MCF 10A (cell line): ENCODE results near the gene RRBP1. TPM values are rescaled to one million over a fixed set of nuclear protein-coding genes. Genes with fewer than 3 reads are reported as not detected.
A peak's percentile ranks its signal among the peaks of the same experiment; 100 is the strongest.

Experiments
- BruUV-seq: library from RNA; stranded (reverse); fragments of 400-500 nt; replicated peaks from 2 replicates; lab custom pipeline; 2021; lab: Mats Ljungman, UMichigan
- CTCF ChIA-PET: fragments of 300-600 bp; sonication (Branson Sonifier 250); formaldehyde crosslinking; extraction: SDS; loops from one replicate; lab custom pipeline; 2021; ENCODE audit warnings: antibody characterized with exemption, inconsistent platforms; lab: Yijun Ruan, JAX
- POLR2A ChIA-PET: fragments of 300-600, 350-650 bp; sonication (Branson Sonifier 250); formaldehyde crosslinking; extraction: SDS; loops from one replicate; lab custom pipeline; 2020; ENCODE audit warnings: antibody characterized with exemption, inconsistent platforms; lab: Yijun Ruan, JAX
- DNase-seq: peaks from one replicate; pipeline ENCODE4 v3.0.0-alpha.2; 2018; ENCODE audit not compliant: unreplicated experiment
- H3K27ac Mint-ChIP-seq: one replicate; pipeline ENCODE4 v1.8.0; 2022; ENCODE audit warnings: mild to moderate bottlenecking, low read depth, mixed read lengths; ENCODE audit not compliant: unreplicated experiment
- H3K27me3 Mint-ChIP-seq: one replicate; pipeline ENCODE4 v1.8.0; 2022; ENCODE audit warnings: mixed read lengths; ENCODE audit not compliant: insufficient read depth, unreplicated experiment
- H3K36me3 Mint-ChIP-seq: one replicate; pipeline ENCODE4 v1.8.0; 2022; ENCODE audit warnings: mild to moderate bottlenecking, moderate library complexity, mixed read lengths; ENCODE audit not compliant: insufficient read depth, unreplicated experiment
- H3K4me1 Mint-ChIP-seq: one replicate; pipeline ENCODE4 v1.8.0; 2022; ENCODE audit warnings: mixed read lengths; ENCODE audit not compliant: insufficient read depth, unreplicated experiment
- H3K4me3 Mint-ChIP-seq: one replicate; pipeline ENCODE4 v1.8.0; 2022; ENCODE audit warnings: mild to moderate bottlenecking, moderate library complexity, mixed read lengths; ENCODE audit not compliant: unreplicated experiment
- H3K9me3 Mint-ChIP-seq: one replicate; pipeline ENCODE4 v1.8.0; 2022; ENCODE audit warnings: mixed read lengths; ENCODE audit not compliant: unreplicated experiment
- intact Hi-C: fragments of 100-400 bp; cut with micrococcal nuclease; formaldehyde crosslinking; loops from 2 replicates; pipeline ENCODE4 v1.14.1; 2022
- total RNA-seq: library from RNA; stranded (reverse); gene quantifications from 2 replicates; pipeline ENCODE4 v1.2.3, GENCODE V29; 2022
- TF ChIP-seq, protein P1 (sequence below): fragments of 200-600 bp; IDR thresholded peaks from one replicate; pipeline ENCODE4 v1.8.0; 2022; ENCODE audit warnings: antibody characterized with exemption, mild to moderate bottlenecking; ENCODE audit not compliant: unreplicated experiment

RRBP1 gene
- total RNA-seq, 1 experiment from 2014 or later: 203 TPM

DNA sequence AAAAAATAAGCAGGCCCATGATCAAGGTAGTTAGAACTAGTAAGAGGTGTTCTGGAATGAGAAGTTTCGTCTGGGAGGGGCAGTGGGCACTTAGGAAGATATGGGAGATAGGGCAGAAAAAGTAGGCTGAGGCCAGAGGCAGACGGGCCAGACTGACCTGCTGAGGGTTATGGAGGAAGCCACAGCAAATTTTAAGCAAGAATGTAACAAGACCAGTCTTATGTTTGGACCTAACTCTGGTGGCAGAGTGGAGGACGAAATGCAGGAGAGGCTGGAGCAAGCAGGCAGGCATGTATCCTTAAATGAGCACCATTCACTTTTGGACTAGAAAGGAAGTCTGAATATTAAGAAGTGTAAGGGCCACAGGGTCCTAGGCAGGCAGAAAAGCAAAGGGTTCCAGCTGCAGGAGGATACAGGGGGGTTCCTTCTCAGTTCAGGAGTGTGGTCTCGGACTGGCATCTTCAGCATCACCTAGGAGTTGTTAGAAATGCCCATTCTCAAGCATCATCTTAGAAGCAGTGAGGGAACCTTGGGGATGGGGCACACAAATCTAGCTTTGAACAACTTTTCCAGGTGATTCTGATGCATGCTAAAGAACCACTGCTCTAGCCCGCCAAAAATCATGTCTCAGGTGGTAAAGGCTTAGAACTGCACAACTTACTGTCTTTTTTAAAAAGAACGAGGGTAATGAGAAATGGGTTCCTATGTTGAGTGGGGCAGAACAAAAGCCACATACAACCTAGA is 113.8 kb downstream of the RRBP1 start:
- H3K4me1 Mint-ChIP-seq: peaks cover 35% of the 10 kb centered on the region
- no peak for DNase-seq
- intact Hi-C loops: no loop called here
- ChIA-PET POLR2A (interaction anchor here (0.6 to 8.1 kb wide), 8 partner anchors 10 to 403 kb away, joined by 3 to 348 read pairs (median 4); no protein-coding TSS in a partner anchor), CTCF (no interaction called here)
- no peaks in the 10 kb centered on the region for H3K9me3 Mint-ChIP-seq
- no TSS peak for BruUV-seq
- peaks cover 14% of the 10 kb centered on the region for H3K36me3 Mint-ChIP-seq
- peak overlapping the region; percentile 94 for H3K4me3 Mint-ChIP-seq
- TF ChIP-seq, protein P1, sequence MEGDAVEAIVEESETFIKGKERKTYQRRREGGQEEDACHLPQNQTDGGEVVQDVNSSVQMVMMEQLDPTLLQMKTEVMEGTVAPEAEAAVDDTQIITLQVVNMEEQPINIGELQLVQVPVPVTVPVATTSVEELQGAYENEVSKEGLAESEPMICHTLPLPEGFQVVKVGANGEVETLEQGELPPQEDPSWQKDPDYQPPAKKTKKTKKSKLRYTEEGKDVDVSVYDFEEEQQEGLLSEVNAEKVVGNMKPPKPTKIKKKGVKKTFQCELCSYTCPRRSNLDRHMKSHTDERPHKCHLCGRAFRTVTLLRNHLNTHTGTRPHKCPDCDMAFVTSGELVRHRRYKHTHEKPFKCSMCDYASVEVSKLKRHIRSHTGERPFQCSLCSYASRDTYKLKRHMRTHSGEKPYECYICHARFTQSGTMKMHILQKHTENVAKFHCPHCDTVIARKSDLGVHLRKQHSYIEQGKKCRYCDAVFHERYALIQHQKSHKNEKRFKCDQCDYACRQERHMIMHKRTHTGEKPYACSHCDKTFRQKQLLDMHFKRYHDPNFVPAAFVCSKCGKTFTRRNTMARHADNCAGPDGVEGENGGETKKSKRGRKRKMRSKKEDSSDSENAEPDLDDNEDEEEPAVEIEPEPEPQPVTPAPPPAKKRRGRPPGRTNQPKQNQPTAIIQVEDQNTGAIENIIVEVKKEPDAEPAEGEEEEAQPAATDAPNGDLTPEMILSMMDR: no peak
- H3K27me3 Mint-ChIP-seq: no peaks in the 10 kb centered on the region
- H3K27ac Mint-ChIP-seq: peak overlapping the region; percentile 99

DNA sequence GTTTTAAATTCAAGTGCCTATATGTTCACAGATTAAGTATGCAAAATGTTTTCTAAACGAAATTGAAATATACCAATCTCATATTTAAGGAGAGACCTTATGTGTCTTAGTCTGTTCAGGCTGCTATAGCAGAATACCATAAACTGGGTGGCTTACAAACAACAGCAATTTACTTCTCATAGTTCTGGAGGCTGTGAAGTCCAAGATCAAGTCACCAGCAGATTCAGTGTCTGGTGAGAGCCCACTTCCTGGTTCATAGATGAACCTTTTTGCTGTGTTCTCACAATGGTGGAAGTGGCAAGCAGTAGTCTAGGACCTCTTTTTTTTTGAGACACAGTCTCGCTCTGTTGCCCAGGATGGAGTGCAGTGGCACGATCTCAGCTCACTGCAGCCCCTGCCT is 115.7 kb downstream of the RRBP1 start:
- DNase-seq: no peak
- Mint-ChIP-seq H3K4me3 (no peak overlapping the region), H3K27ac (no peak overlapping the region), H3K9me3 (no peaks in the 10 kb centered on the region), H3K36me3 (peaks cover 14% of the 10 kb centered on the region), H3K27me3 (no peaks in the 10 kb centered on the region), H3K4me1 (peaks cover 23% of the 10 kb centered on the region)
- POLR2A ChIA-PET: interaction anchor here (0.8 to 3.0 kb wide), 3 partner anchors 9 to 24 kb away, joined by 3 to 41 read pairs (median 15); no protein-coding TSS in a partner anchor
- CTCF ChIA-PET: no interaction called here
- intact Hi-C loops: no loop called here
- no TSS peak for BruUV-seq
- TF ChIP-seq, protein P1: no peak

DNA sequence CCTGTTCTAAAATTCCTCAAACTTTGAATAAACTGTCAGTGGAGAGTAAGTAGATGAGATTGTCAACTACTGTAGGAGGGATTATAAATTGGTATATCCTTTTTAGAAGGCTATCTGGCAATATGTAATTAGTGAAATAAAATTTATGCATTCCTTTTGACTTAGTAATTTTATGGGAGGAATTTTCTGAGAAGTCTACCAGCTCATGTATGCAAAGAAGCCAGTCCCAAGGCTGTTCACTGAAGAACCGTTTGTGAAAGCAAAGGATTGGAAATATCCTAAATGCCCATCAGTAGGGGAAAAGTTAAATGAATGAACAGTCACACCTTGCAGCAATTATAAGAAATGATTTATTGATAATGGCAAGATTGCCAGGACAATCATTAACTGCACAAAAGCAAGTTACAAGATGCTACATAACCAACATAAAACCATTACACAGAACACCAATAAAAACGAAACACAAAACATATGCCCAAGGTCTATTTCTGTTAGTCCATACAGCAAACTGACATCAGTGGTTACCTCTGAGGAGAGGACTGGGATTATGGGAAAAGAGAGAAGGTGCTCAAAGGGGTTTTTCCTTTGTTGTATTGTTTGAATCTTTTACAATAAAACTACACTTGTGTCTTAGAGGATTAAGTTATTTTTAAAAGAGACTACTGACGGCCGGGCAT is 116.7 kb downstream of the RRBP1 start:
- ChIA-PET POLR2A (interaction anchor here (0.8 to 2.4 kb wide), 4 partner anchors 9 to 23 kb away, joined by 3 to 15 read pairs (median 6); no protein-coding TSS in a partner anchor), CTCF (interaction anchor here (0.6 to 3.1 kb wide), 9 partner anchors 9 to 977 kb away, joined by 3 to 10 read pairs (median 3); no protein-coding TSS in a partner anchor)
- intact Hi-C loops: no loop called here
- TF ChIP-seq, protein P1: no peak
- peak; percentile 17 for DNase-seq
- peak overlapping the region; percentile 97 for H3K27ac Mint-ChIP-seq
- no peaks in the 10 kb centered on the region for H3K9me3 Mint-ChIP-seq
- H3K4me3 Mint-ChIP-seq: no peak overlapping the region
- no peaks in the 10 kb centered on the region for H3K27me3 Mint-ChIP-seq
- no TSS peak for BruUV-seq
- peaks cover 17% of the 10 kb centered on the region for H3K36me3 Mint-ChIP-seq
- peaks cover 25% of the 10 kb centered on the region for H3K4me1 Mint-ChIP-seq

Other genes starting within 250 kb of the RRBP1 start
- gene BFSP1, start 150.9 kb downstream of the RRBP1 start, total RNA-seq: 3.5 and 3.9 TPM in 2 replicates
- 217 and 280 TPM in 2 replicates for gene DSTN, start 112.2 kb downstream of the RRBP1 start, total RNA-seq
- gene BANF2, start 17.7 kb upstream of the RRBP1 start, total RNA-seq: not detected in 2 replicates